ENCODE measurements around the gene LTK. TPM values are rescaled to one million over a fixed set of nuclear protein-coding genes. Genes with fewer than 3 reads are reported as not detected.

The LTK gene
- total RNA-seq, 2 experiments from 2014 or later = not detected

DNA sequence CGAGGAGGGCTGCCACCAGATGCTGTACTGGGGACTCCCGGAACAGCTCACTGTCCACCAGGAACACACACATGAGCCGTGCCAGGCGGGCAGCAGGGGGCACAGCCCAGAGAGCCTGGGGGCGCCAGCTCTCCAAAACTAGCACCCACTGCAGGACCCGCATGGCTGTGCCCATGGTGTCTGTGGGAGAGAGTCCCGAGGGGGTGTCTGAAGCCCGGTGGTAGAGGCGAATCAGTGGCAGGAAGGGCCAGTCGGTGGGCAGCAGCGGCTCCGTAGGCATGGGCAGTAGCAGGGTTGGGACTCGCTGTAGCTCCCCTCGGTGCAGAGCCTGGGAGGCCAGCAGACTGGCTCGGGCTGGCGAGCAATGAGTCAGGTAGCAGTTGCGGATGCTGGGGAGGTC, 7.0 kb upstream of the LTK start:
- peaks cover 16% of the 10 kb centered on the region for H3K36me3 Mint-ChIP-seq (ENCODE audit: low read depth)
- CTCF ChIA-PET = no interaction called here
- no peaks in the 10 kb centered on the region for H3K4me1 Mint-ChIP-seq (ENCODE audit: low read depth)
- H3K9me3 Mint-ChIP-seq = no peaks in the 10 kb centered on the region
- intact Hi-C loops (cut with micrococcal nuclease) = no loop called here
- H3K27ac Mint-ChIP-seq = no peak overlapping the region
- no peak overlapping the region for H3K4me3 Mint-ChIP-seq
- DNase-seq = no peak
- H3K27me3 Mint-ChIP-seq (ENCODE audit: low read depth) = no peaks in the 10 kb centered on the region

DNA sequence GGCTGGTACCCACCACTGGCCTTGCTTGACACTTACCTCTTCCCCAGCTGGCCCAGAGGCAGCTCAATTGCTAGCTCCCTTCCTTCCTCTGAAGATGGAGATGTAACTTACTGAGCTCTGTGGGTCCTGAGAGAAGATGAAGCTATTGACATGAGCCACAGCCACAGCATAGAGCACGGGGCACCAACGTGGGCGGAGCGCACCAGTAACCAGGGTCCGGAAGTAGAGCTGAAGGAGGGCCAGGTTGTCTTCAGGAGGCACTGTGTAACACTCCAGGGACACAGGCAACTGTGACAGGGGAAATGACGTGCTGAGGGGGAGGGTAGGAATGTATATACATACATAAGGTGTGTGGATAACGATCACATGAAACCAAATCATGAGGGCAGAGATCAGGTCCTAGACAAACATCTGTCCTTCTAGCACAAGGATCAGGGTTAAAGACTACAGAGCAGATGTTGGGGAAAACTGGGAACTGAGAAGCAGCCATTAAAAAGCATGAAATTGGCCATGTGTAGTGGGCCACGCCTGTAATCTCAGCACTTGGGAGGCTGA, 4.3 kb upstream of the LTK start:
- DNase-seq = no peak
- intact Hi-C loops (cut with micrococcal nuclease) = no loop called here
- peaks cover 8% of the 10 kb centered on the region for H3K27me3 Mint-ChIP-seq (ENCODE audit: low read depth)
- no peaks in the 10 kb centered on the region for H3K9me3 Mint-ChIP-seq
- no peak overlapping the region for H3K4me3 Mint-ChIP-seq
- CTCF ChIA-PET = interaction anchor here (1.0 to 1.3 kb wide), 2 partner anchors 52 kb away, joined by 4 to 5 read pairs; no protein-coding TSS in a partner anchor
- H3K27ac Mint-ChIP-seq = no peak overlapping the region
- peaks cover 8% of the 10 kb centered on the region for H3K4me1 Mint-ChIP-seq (ENCODE audit: low read depth)
- H3K36me3 Mint-ChIP-seq (ENCODE audit: low read depth) = peaks cover 18% of the 10 kb centered on the region

DNA sequence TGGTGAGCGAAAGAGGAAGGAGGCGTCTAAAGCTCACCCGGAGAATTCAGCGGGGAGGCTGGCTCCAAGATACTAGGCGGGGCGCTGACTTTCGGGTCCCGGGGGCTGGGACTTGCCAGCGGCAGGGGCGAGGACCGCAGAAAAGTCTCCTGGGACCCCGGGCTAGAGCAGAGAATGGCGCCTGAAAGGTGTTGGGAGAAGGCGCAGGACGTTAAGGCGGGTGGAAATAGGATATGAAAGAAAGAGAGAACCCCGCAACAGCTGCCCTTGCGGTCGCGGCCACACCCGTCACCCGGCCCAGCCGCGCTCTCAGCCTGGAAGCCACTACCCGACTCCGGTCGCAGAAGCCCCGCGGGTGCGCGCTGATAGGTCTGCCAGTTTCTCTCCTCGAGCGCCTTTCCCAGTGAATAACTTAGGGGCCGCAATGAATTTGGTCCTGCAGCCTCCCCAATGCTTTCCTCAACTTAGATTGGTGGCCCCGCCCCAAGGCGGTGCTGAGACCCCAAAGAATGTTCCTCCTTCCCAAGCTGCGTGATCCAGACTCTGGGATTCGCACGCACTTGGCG, 604 bp downstream of the LTK start:
- no peak overlapping the region for H3K27ac Mint-ChIP-seq
- no peaks in the 10 kb centered on the region for H3K9me3 Mint-ChIP-seq
- peaks cover 9% of the 10 kb centered on the region for H3K36me3 Mint-ChIP-seq (ENCODE audit: low read depth)
- peaks cover 19% of the 10 kb centered on the region for H3K4me1 Mint-ChIP-seq (ENCODE audit: low read depth)
- peak overlapping the region; percentile 45 for H3K4me3 Mint-ChIP-seq
- intact Hi-C loops (cut with micrococcal nuclease) = no loop called here
- H3K27me3 Mint-ChIP-seq (ENCODE audit: low read depth) = peaks cover 32% of the 10 kb centered on the region
- DNase-seq = peak; percentile 43
- CTCF ChIA-PET = interaction anchor here (0.5 to 1.2 kb wide), 2 partner anchors 47 to 165 kb away, joined by 3 to 7 read pairs; no protein-coding TSS in a partner anchor

DNA sequence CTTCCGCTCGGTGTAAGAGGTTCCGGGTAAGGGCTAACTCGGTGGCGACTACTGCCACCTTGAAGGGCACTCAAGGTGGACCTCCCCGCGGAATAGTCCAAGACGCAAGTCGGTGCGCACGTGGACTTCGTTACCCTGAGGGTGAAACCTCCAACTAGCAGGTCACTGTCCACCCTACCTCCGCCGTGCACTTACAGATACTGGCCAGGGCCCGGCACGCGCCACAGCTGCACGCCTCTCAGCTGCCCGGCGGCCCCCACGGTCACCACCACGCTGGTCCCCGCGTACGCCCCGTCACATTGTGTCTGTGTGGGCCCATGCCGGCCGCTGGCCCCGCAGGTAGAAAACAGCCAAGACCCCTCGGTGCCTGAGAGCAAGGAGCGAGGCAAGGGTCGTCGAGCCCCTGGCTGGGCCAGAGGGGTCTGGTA, 1.1 kb downstream of the LTK start:
- Mint-ChIP-seq H3K4me3 (peak overlapping the region; percentile 45), H3K36me3 (ENCODE audit: low read depth) (peaks cover 6% of the 10 kb centered on the region), H3K27me3 (ENCODE audit: low read depth) (peaks cover 32% of the 10 kb centered on the region), H3K27ac (no peak overlapping the region), H3K9me3 (no peaks in the 10 kb centered on the region), H3K4me1 (ENCODE audit: low read depth) (peaks cover 19% of the 10 kb centered on the region)
- intact Hi-C loops (cut with micrococcal nuclease) = no loop called here
- CTCF ChIA-PET = interaction anchor here (0.5 to 1.2 kb wide), 2 partner anchors 47 to 166 kb away, joined by 3 to 7 read pairs; no protein-coding TSS in a partner anchor
- no peak for DNase-seq

DNA sequence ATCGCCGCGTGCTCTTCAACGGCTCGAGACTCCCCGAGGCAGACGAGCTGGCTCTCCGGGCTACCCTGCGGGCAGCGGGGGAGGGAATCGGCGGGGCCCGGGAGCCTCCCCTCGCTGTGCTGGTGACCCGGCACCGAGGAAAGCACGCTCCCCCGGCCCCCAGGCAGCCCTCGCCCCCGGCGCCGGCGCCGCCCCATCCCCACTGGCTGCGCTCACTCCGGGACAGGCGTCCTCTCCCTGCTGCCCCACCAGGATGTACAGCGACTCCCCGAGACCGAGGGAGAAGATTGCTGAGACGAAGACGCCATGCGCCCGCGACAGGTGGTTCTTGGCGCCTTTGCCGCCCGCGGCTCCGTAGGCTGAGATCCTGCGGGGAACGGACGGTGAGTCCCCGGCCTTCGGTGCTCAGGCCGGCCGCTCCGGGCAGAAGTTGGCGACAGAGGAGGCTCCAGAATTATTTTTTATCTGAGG, 1.7 kb downstream of the LTK start:
- CTCF ChIA-PET = interaction anchor here (0.5 kb wide), 1 partner anchor 88 kb away, joined by 4 read pairs; no protein-coding TSS in a partner anchor
- intact Hi-C loops (cut with micrococcal nuclease) = no loop called here
- peaks cover 19% of the 10 kb centered on the region for H3K4me1 Mint-ChIP-seq (ENCODE audit: low read depth)
- peaks cover 6% of the 10 kb centered on the region for H3K36me3 Mint-ChIP-seq (ENCODE audit: low read depth)
- no peaks in the 10 kb centered on the region for H3K9me3 Mint-ChIP-seq
- DNase-seq = peak; percentile 44
- no peak overlapping the region for H3K27ac Mint-ChIP-seq
- peaks cover 32% of the 10 kb centered on the region for H3K27me3 Mint-ChIP-seq (ENCODE audit: low read depth)
- H3K4me3 Mint-ChIP-seq = peak overlapping the region; percentile 39

DNA sequence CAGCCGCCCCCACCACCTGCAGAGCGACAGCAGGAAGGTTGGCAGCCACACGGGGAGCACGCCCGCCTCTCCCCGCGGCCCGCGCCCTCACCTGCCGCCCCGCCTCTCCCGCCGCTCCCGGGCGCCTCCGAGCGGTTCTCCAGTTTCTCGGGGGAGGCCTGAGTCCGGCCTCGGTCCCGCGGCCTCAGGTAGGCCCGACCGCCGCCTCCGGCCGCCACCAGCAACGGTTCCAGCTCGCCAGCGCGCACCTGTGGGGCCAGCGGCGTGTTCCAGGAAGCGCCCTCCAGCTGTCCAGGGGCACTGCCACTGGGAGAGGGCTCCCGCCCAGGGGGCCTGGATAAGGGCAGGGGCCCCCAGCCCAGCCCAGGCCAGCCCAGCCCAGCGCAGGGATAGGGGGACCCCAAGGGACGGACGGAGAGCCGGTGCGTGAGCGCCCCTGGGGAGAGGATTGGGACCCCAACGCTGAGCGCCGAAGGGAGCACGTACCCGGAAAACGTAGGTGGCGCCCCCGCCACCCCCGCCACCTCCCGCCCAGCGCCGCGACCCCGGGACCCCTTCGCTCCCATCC, 2.2 kb downstream of the LTK start:
- Mint-ChIP-seq H3K27me3 (ENCODE audit: low read depth) (peaks cover 32% of the 10 kb centered on the region), H3K27ac (no peak overlapping the region), H3K36me3 (ENCODE audit: low read depth) (peaks cover 5% of the 10 kb centered on the region), H3K4me3 (no peak overlapping the region), H3K4me1 (ENCODE audit: low read depth) (peaks cover 19% of the 10 kb centered on the region), H3K9me3 (no peaks in the 10 kb centered on the region)
- CTCF ChIA-PET = no interaction called here
- intact Hi-C loops (cut with micrococcal nuclease) = no loop called here
- no peak for DNase-seq

DNA sequence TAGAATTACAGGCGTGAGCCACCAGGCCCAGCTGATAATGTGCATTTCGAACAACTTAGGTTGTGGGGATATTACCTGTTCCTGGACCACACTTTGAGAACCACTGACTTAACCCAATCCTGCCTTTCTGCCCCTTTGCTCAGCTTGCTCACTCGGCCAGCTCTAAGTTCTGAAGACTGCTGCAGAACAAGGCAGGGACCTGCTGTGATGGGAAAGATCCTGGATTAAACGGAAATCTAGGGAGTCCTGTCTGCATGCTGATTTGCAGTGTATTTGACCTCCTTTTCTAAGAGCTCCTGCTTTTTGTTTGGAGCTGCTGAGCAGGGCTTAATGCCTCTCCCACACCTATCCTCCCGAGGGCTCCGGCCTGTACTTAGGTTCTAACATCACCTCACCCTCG, 2.9 kb downstream of the LTK start:
- Mint-ChIP-seq H3K27ac (no peak overlapping the region), H3K36me3 (ENCODE audit: low read depth) (peaks cover 5% of the 10 kb centered on the region), H3K4me1 (ENCODE audit: low read depth) (peaks cover 19% of the 10 kb centered on the region), H3K9me3 (no peaks in the 10 kb centered on the region), H3K27me3 (ENCODE audit: low read depth) (peaks cover 33% of the 10 kb centered on the region), H3K4me3 (no peak overlapping the region)
- no peak for DNase-seq
- intact Hi-C loops (cut with micrococcal nuclease) = no loop called here
- CTCF ChIA-PET = interaction anchor here (0.6 kb wide), 1 partner anchor 270 kb away, joined by 4 read pairs; no protein-coding TSS in a partner anchor

DNA sequence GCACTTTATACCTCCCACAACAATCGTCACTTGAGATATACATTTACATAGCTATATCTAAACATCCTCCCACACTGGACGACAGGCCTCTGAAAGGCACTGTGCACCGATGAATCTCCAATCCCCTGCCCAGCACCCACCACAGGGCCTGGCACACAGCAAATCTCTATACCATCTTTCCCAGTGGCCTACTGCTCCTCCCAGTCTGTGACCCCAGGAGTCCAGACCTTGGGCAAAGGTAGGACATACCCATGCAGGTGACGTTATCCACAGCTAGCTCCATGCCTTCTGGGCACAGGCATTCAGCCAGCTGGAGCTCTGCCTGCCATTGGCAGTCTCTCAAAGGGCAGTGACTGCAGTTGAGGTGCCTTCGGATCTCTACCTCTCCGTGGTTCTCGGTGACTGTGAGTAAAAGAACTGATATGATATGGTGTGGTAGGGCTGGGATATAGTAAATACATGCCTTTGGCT, 5.8 kb downstream of the LTK start:
- no peaks in the 10 kb centered on the region for H3K36me3 Mint-ChIP-seq (ENCODE audit: low read depth)
- no peak for DNase-seq
- H3K27ac Mint-ChIP-seq = no peak overlapping the region
- intact Hi-C loops (cut with micrococcal nuclease) = loop anchor here (1.0 kb wide), 1 partner anchor 42 kb away; no protein-coding TSS in a partner anchor
- no peaks in the 10 kb centered on the region for H3K9me3 Mint-ChIP-seq
- CTCF ChIA-PET = interaction anchor here (0.6 to 4.5 kb wide), 5 partner anchors 11 to 96 kb away, joined by 3 to 34 read pairs (median 3); no protein-coding TSS in a partner anchor
- H3K4me3 Mint-ChIP-seq = no peak overlapping the region
- H3K27me3 Mint-ChIP-seq (ENCODE audit: low read depth) = peaks cover 39% of the 10 kb centered on the region
- H3K4me1 Mint-ChIP-seq (ENCODE audit: low read depth) = peaks cover 12% of the 10 kb centered on the region

DNA sequence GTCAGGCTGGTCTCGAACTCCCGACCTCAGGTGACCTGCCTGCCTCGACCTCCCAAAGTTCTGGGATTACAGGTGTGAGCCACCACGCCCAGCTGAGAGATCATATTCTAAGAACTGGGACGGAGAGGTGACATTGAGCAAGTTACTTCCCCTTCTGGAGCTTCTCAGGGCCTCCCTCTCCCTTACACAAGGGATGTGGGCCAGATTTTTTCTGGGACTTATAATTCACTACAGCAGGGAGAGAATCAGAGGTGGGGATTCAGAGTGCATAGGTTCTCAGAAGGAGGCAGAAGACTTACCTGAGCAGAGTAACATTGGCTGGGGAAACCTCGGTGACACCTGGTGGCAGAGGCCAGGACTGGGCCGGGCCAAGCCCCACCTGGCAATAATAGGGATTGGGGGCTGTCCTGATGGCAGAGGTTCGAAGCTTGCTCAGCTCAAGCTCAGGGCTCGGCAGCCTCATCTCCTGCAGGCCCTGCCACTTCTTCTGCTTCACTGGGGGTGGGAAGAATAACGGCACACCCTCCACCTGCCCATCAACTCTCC, 6.8 kb downstream of the LTK start:
- CTCF ChIA-PET = interaction anchor here (0.6 to 4.5 kb wide), 8 partner anchors 11 to 489 kb away, joined by 3 to 34 read pairs (median 3); no protein-coding TSS in a partner anchor
- Mint-ChIP-seq H3K27ac (no peak overlapping the region), H3K36me3 (ENCODE audit: low read depth) (no peaks in the 10 kb centered on the region), H3K4me1 (ENCODE audit: low read depth) (peaks cover 10% of the 10 kb centered on the region), H3K9me3 (no peaks in the 10 kb centered on the region), H3K27me3 (ENCODE audit: low read depth) (peaks cover 38% of the 10 kb centered on the region), H3K4me3 (no peak overlapping the region)
- intact Hi-C loops (cut with micrococcal nuclease) = loop anchor here (1.0 kb wide), 1 partner anchor 41 kb away; no protein-coding TSS in a partner anchor
- no peak for DNase-seq

DNA sequence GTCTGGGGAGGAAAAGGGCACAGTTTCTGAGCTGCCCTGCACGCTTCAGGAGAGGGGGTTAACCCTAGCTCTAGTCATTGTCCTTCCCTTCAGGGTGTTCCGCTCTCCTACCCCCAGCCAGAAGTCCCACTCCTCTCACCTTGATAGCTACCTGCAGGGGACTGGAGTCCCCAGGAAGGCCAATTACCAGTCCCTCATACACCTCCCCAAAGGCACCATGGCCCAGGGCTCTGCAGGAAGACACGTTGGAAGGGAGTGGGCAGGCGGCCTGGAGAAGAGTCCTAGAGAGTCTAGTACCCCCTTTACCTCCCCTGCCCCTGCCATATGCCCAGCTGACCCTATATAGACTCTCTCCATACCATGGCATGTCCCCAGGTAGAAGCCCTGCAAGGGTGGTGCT, 7.9 kb downstream of the LTK start:
- peaks cover 45% of the 10 kb centered on the region for H3K27me3 Mint-ChIP-seq (ENCODE audit: low read depth)
- H3K4me3 Mint-ChIP-seq = no peak overlapping the region
- DNase-seq = no peak
- H3K4me1 Mint-ChIP-seq (ENCODE audit: low read depth) = peaks cover 18% of the 10 kb centered on the region
- intact Hi-C loops (cut with micrococcal nuclease) = no loop called here
- no peaks in the 10 kb centered on the region for H3K36me3 Mint-ChIP-seq (ENCODE audit: low read depth)
- no peak overlapping the region for H3K27ac Mint-ChIP-seq
- CTCF ChIA-PET = interaction anchor here (1.2 to 4.5 kb wide), 2 partner anchors 24 to 40 kb away, joined by 4 to 34 read pairs; no protein-coding TSS in a partner anchor
- H3K9me3 Mint-ChIP-seq = no peaks in the 10 kb centered on the region

DNA sequence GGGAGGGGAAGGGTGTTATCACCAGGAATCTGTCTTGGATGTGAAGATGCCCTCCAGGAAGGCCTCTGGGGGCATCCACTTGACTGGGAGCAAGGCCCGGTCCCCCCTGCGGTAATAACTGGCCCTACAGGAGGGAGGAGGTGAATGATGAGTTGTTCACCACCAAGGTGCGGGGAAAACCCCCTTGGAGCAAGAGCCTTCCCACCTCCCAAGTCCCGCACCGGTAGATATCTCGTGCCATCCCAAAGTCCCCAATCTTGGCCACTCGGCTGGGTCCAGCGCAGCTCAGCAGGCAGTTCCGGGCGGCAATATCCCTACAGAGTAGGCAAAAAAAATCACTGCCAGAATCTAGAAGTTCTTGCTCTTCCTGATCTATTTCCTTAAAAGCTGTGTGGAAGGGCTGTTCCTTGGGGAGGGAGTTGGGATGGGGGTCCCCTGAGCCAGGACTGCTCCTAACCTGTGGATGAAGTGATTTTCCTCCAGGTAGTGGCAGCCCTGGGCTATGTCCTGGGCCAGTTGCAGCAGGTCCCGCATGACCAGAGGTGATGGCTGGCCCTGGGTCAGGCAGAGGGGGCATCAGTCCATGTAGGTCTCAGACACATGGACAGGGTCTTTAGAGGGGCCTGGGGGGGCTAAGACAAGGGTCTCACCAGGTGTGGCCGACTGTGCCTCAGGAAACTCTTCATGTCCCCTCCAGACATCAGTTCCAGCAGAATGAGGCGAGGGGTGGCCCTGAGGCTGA, 8.7 kb downstream of the LTK start:
- CTCF ChIA-PET = interaction anchor here (4.5 kb wide), 1 partner anchor 39 kb away, joined by 34 read pairs; no protein-coding TSS in a partner anchor
- Mint-ChIP-seq H3K4me3 (no peak overlapping the region), H3K27me3 (ENCODE audit: low read depth) (peaks cover 45% of the 10 kb centered on the region), H3K27ac (no peak overlapping the region), H3K4me1 (ENCODE audit: low read depth) (peaks cover 21% of the 10 kb centered on the region), H3K36me3 (ENCODE audit: low read depth) (no peaks in the 10 kb centered on the region), H3K9me3 (no peaks in the 10 kb centered on the region)
- DNase-seq = no peak
- intact Hi-C loops (cut with micrococcal nuclease) = no loop called here

DNA sequence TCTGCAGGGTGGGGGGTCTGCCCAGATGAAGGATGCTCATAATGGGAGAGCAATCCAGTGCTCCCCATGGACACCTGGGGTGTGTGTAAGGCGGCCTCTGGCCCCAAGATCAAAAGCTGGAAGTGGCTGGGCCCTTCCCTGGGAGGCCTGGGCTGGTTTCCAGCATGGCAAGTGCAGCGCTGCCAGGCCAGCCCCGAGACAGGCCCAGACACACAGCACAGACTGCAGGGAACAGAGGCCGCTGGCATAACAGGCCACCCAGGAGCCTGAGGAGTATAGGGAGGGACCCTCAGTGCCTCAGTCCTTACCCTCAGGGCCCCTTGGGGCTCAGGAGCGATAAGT, 10.0 kb downstream of the LTK start:
- intact Hi-C loops (cut with micrococcal nuclease) = loop anchor here (2.0 kb wide), 1 partner anchor 21 kb away; no protein-coding TSS in a partner anchor
- Mint-ChIP-seq H3K36me3 (ENCODE audit: low read depth) (no peaks in the 10 kb centered on the region), H3K9me3 (no peaks in the 10 kb centered on the region), H3K27me3 (ENCODE audit: low read depth) (peaks cover 53% of the 10 kb centered on the region), H3K27ac (no peak overlapping the region), H3K4me3 (no peak overlapping the region), H3K4me1 (ENCODE audit: low read depth) (peaks cover 21% of the 10 kb centered on the region)
- no peak for DNase-seq
- CTCF ChIA-PET = interaction anchor here (1.5 to 3.0 kb wide), 2 partner anchors 20 to 38 kb away, joined by 3 to 15 read pairs; no protein-coding TSS in a partner anchor

All from activated naive CD4-positive, alpha-beta T cell treated with anti-CD3 and anti-CD28 coated beads for 36 hours (primary cell).